Activated gamma-delta T cell treated with Interleukin-2 at 50 U/mL for 16 hours (primary cell): ENCODE results near the gene BAX.

Experiments used
- DNase-seq: peaks from one replicate; pipeline ENCODE4 v3.0.0-alpha.2; 2020

BAX gene

GRCh38 chr19:48963371-48964204 is 8.9 kb downstream of the BAX start:
- DNase-seq: peak; percentile 60

GRCh38 chr19:48964205-48965039 is 9.7 kb downstream of the BAX start:
- no peak for DNase-seq

DNA sequence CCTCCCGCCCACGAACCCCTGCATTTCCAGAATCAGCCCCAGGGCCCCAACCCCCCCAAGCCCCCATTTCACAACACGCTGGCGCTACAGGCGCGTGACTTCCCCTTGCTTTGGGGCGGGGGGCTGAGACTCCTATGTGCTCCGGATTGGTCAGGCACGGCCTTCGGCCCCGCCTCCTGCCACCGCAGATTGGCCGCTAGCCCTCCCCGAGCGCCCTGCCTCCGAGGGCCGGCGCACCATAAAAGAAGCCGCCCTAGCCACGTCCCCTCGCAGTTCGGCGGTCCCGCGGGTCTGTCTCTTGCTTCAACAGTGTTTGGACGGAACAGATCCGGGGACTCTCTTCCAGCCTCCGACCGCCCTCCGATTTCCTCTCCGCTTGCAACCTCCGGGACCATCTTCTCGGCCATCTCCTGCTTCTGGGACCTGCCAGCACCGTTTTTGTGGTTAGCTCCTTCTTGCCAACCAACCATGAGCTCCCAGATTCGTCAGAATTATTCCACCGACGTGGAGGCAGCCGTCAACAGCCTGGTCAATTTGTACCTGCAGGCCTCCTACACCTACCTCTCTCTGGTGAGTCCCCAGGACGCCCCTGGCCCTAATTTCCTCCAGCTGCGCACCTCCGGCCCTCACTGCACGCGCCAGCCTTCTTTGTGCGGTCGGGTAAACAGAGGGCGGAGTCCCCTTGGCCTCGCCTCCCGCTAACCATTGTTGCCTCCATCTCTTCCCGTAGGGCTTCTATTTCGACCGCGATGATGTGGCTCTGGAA is 10.5 kb downstream of the BAX start, which contains the start of gene FTL:
TSS of gene FTL (plus strand) at position 270 of the 766 bp plus-strand sequence. CDS start at position 469, 199 bp downstream.
- DNase-seq: peak; percentile 91

- DNase-seq: peak; percentile 84
These were observed 11.3 kb downstream of the BAX start for GRCh38 chr19:48965806-48966540.

- no peak for DNase-seq
These were observed 12.1 kb downstream of the BAX start for GRCh38 chr19:48966541-48967345.

- DNase-seq: no peak
These were observed 12.9 kb downstream of the BAX start for GRCh38 chr19:48967346-48968178.

- DNase-seq: no peak
These were observed 13.5 kb downstream of the BAX start for GRCh38 chr19:48968179-48968661.

- DNase-seq: no peak
These were observed 14.1 kb downstream of the BAX start for GRCh38 chr19:48968813-48969218.

- DNase-seq: no peak
These were observed 14.8 kb downstream of the BAX start for GRCh38 chr19:48969276-48970138.

DNA sequence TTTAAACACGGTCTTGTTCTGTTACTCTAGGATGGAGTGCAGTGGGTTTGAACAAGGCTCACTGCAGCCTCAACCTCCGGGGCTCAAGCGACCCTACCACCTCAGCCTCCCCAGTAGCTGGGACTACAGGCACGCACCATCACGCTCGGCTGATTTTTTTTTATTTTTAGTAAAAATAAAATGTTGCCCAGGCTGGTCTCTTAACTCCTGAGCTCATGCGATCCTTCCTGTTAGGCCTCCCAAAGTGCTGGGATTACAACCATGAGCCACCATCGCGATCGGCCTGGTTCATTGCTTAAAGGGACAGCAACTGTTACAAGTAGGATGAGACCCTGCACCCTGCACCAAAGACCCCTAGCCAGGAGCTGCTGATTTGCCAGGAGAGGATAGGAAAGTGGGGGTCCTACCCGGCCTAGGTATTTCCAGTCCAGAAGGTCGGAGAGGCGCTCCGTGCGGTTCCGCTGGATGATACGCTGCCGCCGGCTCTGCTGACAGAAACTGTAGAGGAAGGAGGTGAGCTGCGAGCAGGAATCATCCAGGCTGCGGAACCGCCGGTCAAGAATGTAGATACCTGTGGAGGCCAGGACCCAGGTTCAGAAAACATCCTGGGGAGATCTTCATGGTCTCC is 15.6 kb downstream of the BAX start:
- DNase-seq: no peak

GRCh38 chr19:48970923-48971395 is 16.3 kb downstream of the BAX start:
- peak; percentile 83 for DNase-seq

DNA sequence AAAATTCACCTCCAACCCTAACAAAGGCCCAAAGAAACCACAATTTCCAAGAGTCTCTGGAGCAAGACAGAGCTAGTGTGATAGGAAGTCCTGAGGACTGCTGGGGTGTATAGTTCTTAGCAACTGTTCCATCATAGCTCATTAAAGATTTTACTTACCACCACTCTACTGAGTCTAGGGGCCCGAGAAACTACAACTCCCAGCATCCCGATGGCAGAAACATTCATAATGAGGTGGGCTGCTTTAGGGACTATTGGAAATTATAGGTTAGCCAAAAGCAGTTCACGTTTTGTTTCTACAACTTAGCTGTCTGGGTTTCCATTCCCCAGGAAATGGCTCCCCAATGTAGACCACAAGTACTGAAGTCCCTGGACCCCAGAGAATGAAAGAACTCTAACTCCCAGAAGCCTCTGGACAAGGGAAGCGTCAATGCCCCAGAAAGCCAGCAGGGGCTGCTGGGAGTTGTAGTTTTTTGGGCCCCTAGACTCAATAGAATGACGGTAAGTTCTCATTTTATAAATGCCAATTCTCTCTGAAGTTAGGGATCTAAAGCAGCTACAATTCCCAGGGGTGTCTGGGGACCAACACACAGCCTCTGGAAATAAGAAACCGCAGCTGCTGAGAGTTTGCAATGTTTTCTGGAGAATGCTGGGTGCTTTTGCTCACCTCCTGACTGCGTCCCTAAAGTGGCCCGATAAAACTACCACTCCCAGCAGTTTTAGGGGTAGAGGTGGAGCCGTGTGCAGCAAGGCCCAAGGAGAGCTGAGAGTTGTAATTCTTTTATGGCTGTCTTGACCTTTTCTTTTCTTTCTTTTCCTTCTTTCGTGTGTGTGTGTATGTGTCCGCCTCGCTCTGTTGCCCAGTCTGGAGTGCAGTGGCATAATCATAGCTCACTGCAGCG is 21.5 kb downstream of the BAX start:
- no peak for DNase-seq

- no peak for DNase-seq
These were observed 22.4 kb downstream of the BAX start for GRCh38 chr19:48977061-48977460.

- no peak for DNase-seq
These were observed 27.6 kb downstream of the BAX start for GRCh38 chr19:48982280-48982679.

DNA sequence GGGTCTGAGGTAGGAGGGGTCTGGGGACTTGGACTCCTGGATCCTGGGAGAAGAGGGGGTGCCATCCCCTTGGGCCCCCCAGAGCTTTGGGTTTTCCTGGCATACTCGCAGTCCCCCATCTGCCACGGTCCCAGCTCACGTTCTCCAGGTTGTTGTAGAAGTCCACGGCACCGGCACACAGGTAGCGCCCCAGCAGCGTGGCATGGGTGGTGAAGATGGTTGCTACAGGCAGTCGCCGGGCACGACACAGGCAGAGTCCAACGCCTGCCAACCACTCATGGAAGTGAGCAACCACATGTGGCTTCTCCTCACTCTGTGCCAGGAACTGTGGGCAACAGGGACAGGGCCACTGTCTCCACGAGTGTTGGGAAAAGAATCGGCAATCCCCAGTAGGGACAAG is 31.0 kb downstream of the BAX start:
- no peak for DNase-seq

- no peak for DNase-seq
These were observed 31.5 kb downstream of the BAX start for GRCh38 chr19:48986211-48986610.

- no peak for DNase-seq
These were observed 32.6 kb downstream of the BAX start for GRCh38 chr19:48987323-48987722.

DNA sequence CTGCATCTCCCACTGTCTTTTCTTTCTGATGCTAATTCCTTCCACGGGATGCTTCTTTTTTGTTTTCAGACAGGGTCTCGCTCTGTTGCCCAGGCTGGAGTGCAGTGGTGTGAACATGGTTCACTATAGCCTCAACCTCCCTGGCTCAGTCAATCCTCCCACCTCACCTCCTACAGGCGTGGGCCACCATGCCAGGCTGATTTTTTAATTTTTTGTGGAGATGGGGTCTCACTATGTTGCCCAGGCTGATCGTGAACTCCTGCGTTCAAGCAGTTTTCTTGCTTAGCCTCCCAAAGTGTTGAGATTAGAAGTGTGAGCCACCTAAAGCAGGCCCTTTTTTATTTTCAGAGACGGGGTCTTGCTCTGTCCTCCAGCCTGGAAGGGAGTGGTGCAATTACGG is 33.6 kb downstream of the BAX start:
- no peak for DNase-seq
